Keratinocyte (primary cell): ENCODE data around the gene APCDD1L. TPM values are rescaled to one million over a fixed set of nuclear protein-coding genes. Genes with fewer than 3 reads are reported as not detected.

Experiments used
- DNase-seq: peaks from one replicate; pipeline ENCODE4 v3.0.0-alpha.2; 2011; ENCODE audit warnings: low read depth, missing footprints, low spot score
- FAIRE-seq: peaks from 2 replicates; lab custom pipeline; 2011; peaks lifted over from hg19 to GRCh38; lab: Jason Lieb, UNC
- H2AFZ ChIP-seq: 2 replicates; pipeline ENCODE4 v1.6.0; 2012; ENCODE audit warnings: low read length, control low read depth, inconsistent platforms; ENCODE audit not compliant: control insufficient read depth
- H3K27ac ChIP-seq: 2 replicates; pipeline ENCODE4 v1.5.1; 2011; ENCODE audit warnings: low read length; ENCODE audit not compliant: control insufficient read depth, insufficient read depth
- H3K27me3 ChIP-seq: 3 replicates; pipeline ENCODE4 v1.6.0; 2011; ENCODE audit warnings: low read length; ENCODE audit not compliant: control insufficient read depth, insufficient read depth; ENCODE audit errors: extremely low read depth
- H3K36me3 ChIP-seq, 2 experiments: 2 replicates in 1 of 2; 3 replicates in 1 of 2; pipeline ENCODE4 v1.5.1; 2011; ENCODE audit warnings: low read length in 2 of 2, mild to moderate bottlenecking in 1 of 2; ENCODE audit not compliant: control insufficient read depth in 2 of 2, insufficient read depth in 2 of 2; ENCODE audit errors: extremely low read depth in 1 of 2
- H3K4me1 ChIP-seq: 3 replicates; pipeline ENCODE4 v1.5.1; 2011; ENCODE audit warnings: low read length; ENCODE audit not compliant: control insufficient read depth, insufficient read depth; ENCODE audit errors: extremely low read depth
- H3K4me2 ChIP-seq: 3 replicates; pipeline ENCODE4 v1.6.0; 2011; ENCODE audit warnings: low read depth, low read length; ENCODE audit not compliant: control insufficient read depth, insufficient read depth; ENCODE audit errors: extremely low read depth
- H3K4me3 ChIP-seq, 3 experiments: fragments of 200-600 bp in 1 of 3; sonication (generic) in 1 of 3; 2 replicates in 2 of 3; 3 replicates in 1 of 3; pipeline ENCODE4 v1.5.1; 2011 to 2016; ENCODE audit warnings: low read length in 3 of 3, mild to moderate bottlenecking in 3 of 3, control low read depth in 2 of 3, inconsistent platforms in 1 of 3, low read depth in 1 of 3, mixed read lengths in 1 of 3, mixed run types in 1 of 3, moderate library complexity in 1 of 3; ENCODE audit not compliant: control insufficient read depth in 2 of 3, insufficient read depth in 2 of 3; ENCODE audit errors: extremely low read depth in 1 of 3
- H3K79me2 ChIP-seq: 2 replicates; pipeline ENCODE4 v1.6.0; 2012; ENCODE audit warnings: low read length; ENCODE audit not compliant: control insufficient read depth, insufficient read depth
- H3K9ac ChIP-seq: 3 replicates; pipeline ENCODE4 v1.6.0; 2011; ENCODE audit warnings: low read length; ENCODE audit not compliant: control insufficient read depth, insufficient read depth; ENCODE audit errors: extremely low read depth
- H3K9me1 ChIP-seq: 3 replicates; pipeline ENCODE4 v1.6.0; 2011; ENCODE audit warnings: low read length; ENCODE audit not compliant: control insufficient read depth, insufficient read depth; ENCODE audit errors: extremely low read depth
- H3K9me3 ChIP-seq: 2 replicates; pipeline ENCODE4 v1.5.1; 2012; ENCODE audit warnings: low read depth, low read length; ENCODE audit not compliant: control insufficient read depth
- H4K20me1 ChIP-seq: 3 replicates; pipeline ENCODE4 v1.6.0; 2011; ENCODE audit warnings: low read length; ENCODE audit not compliant: control insufficient read depth, insufficient read depth; ENCODE audit errors: extremely low read depth
- EZH2 ChIP-seq: IDR thresholded peaks from one replicate; pipeline ENCODE4 v1.6.1; 2012; ENCODE audit warnings: inconsistent platforms, mild to moderate bottlenecking, low read length, moderate library complexity
- dilution Hi-C: fragments of 300-500 bp; cut with MboI; formaldehyde crosslinking; loops from one replicate; pipeline ENCODE4 v1.7.0; 2020; ENCODE audit warnings: low sequenced_read_pairs; ENCODE audit not compliant: extremely low pct_ligation_motif_present
- polyA plus RNA-seq, 5 experiments: library from polyadenylated mRNA; depleted of rRNA in 3 of 5; stranded (reverse) in 3 of 5; stranded (forward) in 1 of 5; unstranded in 1 of 5; fragments of >200 nt; gene quantifications; 1 replicate in 1 of 5; 2 replicates in 3 of 5; 3 replicates in 1 of 5; pipeline versions ENCODE4 v1.2.1 to v1.2.3, GENCODE V29; 2011 to 2012; ENCODE audit warnings: missing spikeins in 2 of 5, low read depth in 1 of 5, low replicate concordance in 1 of 5
- TF ChIP-seq, protein P1 (sequence below), 3 experiments: IDR thresholded peaks in 1 of 3; conservative IDR thresholded peaks in 1 of 3; optimal IDR thresholded peaks in 1 of 3; 2 replicates in 2 of 3; 3 replicates in 1 of 3; pipeline versions ENCODE3 to v1.5.1; 2011; ENCODE audit warnings: low read length in 3 of 3, mild to moderate bottlenecking in 3 of 3, moderate library complexity in 2 of 3, control low read depth in 1 of 3, inconsistent platforms in 1 of 3; ENCODE audit not compliant: insufficient read depth in 2 of 3; ENCODE audit errors: extremely low read depth in 1 of 3

The APCDD1L gene
- polyA plus RNA-seq, 1 donor (not counting 4 experiments of a cell fraction or from before 2014, with no cell fraction given) = 0.67 TPM

- Histone ChIP-seq H2AFZ (no peak overlapping the region), H3K36me3 (no peaks in the 10 kb centered on the region), H3K9ac (no peak overlapping the region), H3K79me2 (no peaks in the 10 kb centered on the region), H3K27ac (no peak overlapping the region), H3K9me1 (no peaks in the 10 kb centered on the region), H3K27me3 (peaks cover 44% of the 10 kb centered on the region), H3K4me2 (no peak overlapping the region), H3K9me3 (no peaks in the 10 kb centered on the region), H3K4me3 (no peak overlapping the region), H3K4me1 (no peaks in the 10 kb centered on the region), H4K20me1 (no peaks in the 10 kb centered on the region)
- DNase-seq (no peak), FAIRE-seq (no peak)
- TF ChIP-seq, protein P1, sequence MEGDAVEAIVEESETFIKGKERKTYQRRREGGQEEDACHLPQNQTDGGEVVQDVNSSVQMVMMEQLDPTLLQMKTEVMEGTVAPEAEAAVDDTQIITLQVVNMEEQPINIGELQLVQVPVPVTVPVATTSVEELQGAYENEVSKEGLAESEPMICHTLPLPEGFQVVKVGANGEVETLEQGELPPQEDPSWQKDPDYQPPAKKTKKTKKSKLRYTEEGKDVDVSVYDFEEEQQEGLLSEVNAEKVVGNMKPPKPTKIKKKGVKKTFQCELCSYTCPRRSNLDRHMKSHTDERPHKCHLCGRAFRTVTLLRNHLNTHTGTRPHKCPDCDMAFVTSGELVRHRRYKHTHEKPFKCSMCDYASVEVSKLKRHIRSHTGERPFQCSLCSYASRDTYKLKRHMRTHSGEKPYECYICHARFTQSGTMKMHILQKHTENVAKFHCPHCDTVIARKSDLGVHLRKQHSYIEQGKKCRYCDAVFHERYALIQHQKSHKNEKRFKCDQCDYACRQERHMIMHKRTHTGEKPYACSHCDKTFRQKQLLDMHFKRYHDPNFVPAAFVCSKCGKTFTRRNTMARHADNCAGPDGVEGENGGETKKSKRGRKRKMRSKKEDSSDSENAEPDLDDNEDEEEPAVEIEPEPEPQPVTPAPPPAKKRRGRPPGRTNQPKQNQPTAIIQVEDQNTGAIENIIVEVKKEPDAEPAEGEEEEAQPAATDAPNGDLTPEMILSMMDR (optimal IDR thresholded peaks at IDR 0.05 in 1 of 3, IDR thresholded peaks at IDR 0.05 in 1 of 3, conservative IDR thresholded peaks at IDR 0.05 in 1 of 3; ENCODE audit: extremely low read depth in 1 of 3, insufficient read depth in 2 of 3, low read length in 3 of 3) = no peak
- no peak for TF ChIP-seq EZH2
- dilution Hi-C loops = no loop called here
These were observed 38.0 kb upstream of the APCDD1L start for GRCh38 chr20:58553166-58553696.

DNA sequence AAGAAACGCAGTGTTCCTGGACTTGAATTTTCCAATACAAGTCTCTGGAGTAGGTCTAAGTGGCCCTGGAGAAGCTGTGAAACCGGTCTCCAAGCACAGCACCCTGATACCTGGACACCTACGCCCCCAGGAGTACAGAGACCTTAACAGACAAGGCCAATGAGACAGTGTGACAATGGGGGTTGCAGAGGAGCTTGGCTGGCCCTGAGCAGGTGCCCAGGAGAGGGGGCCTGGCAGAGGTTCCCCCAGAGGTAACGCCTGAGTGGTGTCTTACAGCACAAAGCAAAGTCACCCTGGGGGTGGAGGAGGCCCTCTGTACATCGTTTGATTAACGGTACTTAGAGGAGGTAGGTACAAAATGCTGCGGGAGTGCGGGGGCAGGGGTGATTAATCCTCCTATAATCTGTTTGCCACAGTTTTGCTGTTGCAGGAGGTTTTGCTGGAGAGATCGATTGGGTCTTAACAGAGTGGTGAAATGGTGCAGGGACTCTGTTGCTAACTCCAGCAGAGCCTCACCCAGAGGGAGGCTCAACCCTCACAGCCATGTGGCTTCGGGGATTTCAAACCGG lies 37.3 kb upstream of the APCDD1L start:
- Histone ChIP-seq H3K4me1 (no peaks in the 10 kb centered on the region), H3K9me1 (no peaks in the 10 kb centered on the region), H3K27me3 (peaks cover 42% of the 10 kb centered on the region), H3K4me3 (no peak overlapping the region), H2AFZ (no peak overlapping the region), H3K79me2 (no peaks in the 10 kb centered on the region), H3K9me3 (no peaks in the 10 kb centered on the region), H3K9ac (no peak overlapping the region), H3K27ac (no peak overlapping the region), H4K20me1 (no peaks in the 10 kb centered on the region), H3K36me3 (no peaks in the 10 kb centered on the region), H3K4me2 (no peak overlapping the region)
- no peak for FAIRE-seq
- dilution Hi-C loops = no loop called here
- TF ChIP-seq EZH2 = no peak
- TF ChIP-seq, protein P1 (optimal IDR thresholded peaks at IDR 0.05 in 1 of 3, IDR thresholded peaks at IDR 0.05 in 1 of 3, conservative IDR thresholded peaks at IDR 0.05 in 1 of 3; ENCODE audit: extremely low read depth in 1 of 3, insufficient read depth in 2 of 3, low read length in 3 of 3) = no peak
- no peak for DNase-seq
